Activated T-cell treated with anti-CD3 and anti-CD28 coated beads, Interleukin-2, amount 50 U/mL, for 24 hours (primary cell): ENCODE data around the gene CCDC82.

ENCODE experiments used
- DNase-seq: peaks from one replicate; pipeline ENCODE4 v3.0.0-alpha.2; 2020
- H3K27ac Mint-ChIP-seq: 2 replicates; pipeline ENCODE4 v1.8.0; 2020; ENCODE audit warnings: mild to moderate bottlenecking, mixed read lengths
- H3K27me3 Mint-ChIP-seq: 2 replicates; pipeline ENCODE4 v1.8.0; 2020; ENCODE audit warnings: mixed read lengths
- H3K36me3 Mint-ChIP-seq: 2 replicates; pipeline ENCODE4 v1.8.0; 2020; ENCODE audit warnings: low read depth, mixed read lengths
- H3K4me1 Mint-ChIP-seq: 2 replicates; pipeline ENCODE4 v1.8.0; 2020; ENCODE audit warnings: low read depth, mixed read lengths
- H3K4me3 Mint-ChIP-seq: 2 replicates; pipeline ENCODE4 v1.8.0; 2020; ENCODE audit warnings: mild to moderate bottlenecking, moderate library complexity, mixed read lengths
- H3K9me3 Mint-ChIP-seq: 2 replicates; pipeline ENCODE4 v1.8.0; 2020; ENCODE audit warnings: mixed read lengths

CCDC82 gene

DNA sequence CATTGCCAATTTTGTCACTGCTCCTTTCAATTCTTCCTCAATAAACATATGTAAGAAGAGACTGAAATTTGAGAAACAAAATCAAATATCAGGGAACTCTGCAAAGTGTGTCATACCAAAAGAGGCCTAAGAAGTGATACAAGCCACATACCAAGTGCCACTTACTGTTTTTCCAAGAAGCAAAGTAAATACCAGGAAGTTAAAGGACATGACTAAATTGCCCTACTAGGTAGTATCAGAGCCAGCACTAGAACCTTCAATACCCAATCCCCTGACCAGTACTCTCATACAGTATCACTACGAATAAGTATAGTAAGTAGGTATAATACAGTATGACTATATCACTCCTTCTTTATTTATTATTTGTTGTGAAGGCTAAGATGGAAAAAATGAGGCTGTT is 60.3 kb downstream of the CCDC82 start:
- H3K27ac Mint-ChIP-seq, result peak overlapping the region; percentile 89
- peaks cover 74% of the 10 kb centered on the region for H3K36me3 Mint-ChIP-seq
- DNase-seq, result no peak
- H3K4me3 Mint-ChIP-seq, result no peak overlapping the region
- H3K9me3 Mint-ChIP-seq, result no peaks in the 10 kb centered on the region
- H3K4me1 Mint-ChIP-seq, result peaks cover 88% of the 10 kb centered on the region
- no peaks in the 10 kb centered on the region for H3K27me3 Mint-ChIP-seq

DNA sequence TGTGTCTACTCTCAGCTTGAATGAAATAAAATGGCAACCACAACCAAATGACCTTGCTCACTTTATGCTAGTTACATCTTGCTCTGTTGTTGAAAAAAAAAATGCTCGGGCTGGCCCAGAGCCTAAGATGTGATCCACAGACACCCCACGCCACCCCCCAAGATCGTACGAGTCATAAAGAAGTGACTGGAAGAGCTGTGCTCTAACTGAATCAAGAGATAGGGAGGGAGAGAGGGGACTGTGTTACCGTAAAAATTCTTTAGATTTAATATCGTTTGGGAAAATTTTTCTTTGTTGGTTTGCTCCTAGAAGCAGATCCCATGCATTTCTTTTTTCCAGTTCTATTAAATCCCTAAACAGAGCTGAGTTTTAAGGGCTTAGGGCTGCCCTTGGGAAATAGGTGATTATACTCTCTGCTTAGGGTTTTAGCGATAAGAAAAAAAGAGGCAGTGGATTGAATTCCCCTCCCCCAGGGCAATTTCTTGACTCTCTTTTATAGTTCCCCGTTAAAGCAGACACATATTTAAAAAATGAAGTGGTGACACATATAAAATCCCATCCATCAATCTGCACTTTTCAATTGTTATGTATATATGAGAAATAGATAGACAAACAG is 61.2 kb downstream of the CCDC82 start:
- peak overlapping the region; percentile 89 for H3K27ac Mint-ChIP-seq

DNA sequence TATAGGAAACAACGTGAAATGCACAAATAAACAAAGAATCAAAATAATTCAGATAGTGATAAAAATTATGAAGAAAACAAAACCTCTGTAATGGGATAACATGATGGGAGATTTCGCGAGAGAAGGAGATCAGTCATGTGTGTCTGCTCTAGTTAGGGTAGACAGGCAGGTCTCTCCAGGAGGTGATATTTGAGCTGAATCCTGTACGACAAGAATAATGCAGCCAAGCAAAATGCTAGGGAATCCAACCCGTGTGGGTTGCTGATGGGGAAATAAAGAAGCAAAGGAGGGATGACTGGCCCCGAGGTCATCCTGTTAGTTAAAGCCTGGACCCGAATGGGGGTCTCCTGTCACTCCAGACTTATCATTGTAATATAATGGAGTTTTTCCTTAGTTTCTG is 62.8 kb downstream of the CCDC82 start:
- Mint-ChIP-seq H3K4me3 (no peak overlapping the region), H3K4me1 (peaks cover 88% of the 10 kb centered on the region), H3K27me3 (no peaks in the 10 kb centered on the region), H3K27ac (peak overlapping the region; percentile 59), H3K36me3 (peaks cover 79% of the 10 kb centered on the region), H3K9me3 (no peaks in the 10 kb centered on the region)
- DNase-seq, result no peak

More for the DNA sequence above, 61.2 kb downstream of the CCDC82 start:
- H3K27me3 Mint-ChIP-seq, result no peaks in the 10 kb centered on the region
- DNase-seq, result no peak
- no peak overlapping the region for H3K4me3 Mint-ChIP-seq
- H3K9me3 Mint-ChIP-seq, result no peaks in the 10 kb centered on the region
- H3K4me1 Mint-ChIP-seq, result peaks cover 89% of the 10 kb centered on the region
- peaks cover 76% of the 10 kb centered on the region for H3K36me3 Mint-ChIP-seq

DNA sequence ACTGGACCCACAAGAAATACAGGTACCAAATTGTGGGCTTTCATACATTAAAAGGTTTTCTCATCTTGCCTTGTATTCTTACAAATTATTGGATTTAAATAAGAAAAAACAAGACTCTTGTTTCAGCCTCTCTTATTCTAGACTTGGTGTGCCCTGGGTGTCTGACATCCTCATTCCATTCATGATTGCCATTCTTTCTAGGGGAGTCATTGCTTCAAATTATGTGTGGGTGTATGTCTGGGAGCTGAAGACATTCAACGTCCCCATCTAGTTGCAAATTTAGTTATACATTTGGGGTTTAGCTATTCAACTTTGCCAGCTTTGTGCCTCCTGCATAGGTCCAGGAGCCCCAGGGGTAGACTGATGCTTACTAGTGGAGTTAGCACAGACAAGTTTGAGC is 64.8 kb downstream of the CCDC82 start:
- Mint-ChIP-seq H3K9me3 (no peaks in the 10 kb centered on the region), H3K27ac (peak overlapping the region; percentile 55), H3K36me3 (peaks cover 86% of the 10 kb centered on the region), H3K27me3 (no peaks in the 10 kb centered on the region), H3K4me1 (peaks cover 90% of the 10 kb centered on the region), H3K4me3 (no peak overlapping the region)
- DNase-seq, result no peak

DNA sequence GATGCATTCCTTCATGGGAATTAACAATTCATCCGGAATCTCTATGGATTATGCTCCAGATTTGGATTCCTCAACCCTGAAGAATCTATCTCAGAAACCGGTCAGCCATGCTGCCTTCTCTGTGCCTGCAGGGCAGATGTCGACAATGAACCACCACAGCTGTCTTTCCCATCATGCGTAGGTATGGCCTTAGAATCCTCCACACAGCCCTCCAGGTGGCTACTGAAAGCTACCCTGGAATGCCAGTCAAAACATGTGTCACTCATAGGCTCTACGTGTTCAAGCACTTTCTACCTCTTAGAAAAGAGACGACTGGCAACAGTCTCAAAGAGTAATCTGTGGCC is 66.1 kb downstream of the CCDC82 start:
- peak overlapping the region; percentile 13 for H3K27ac Mint-ChIP-seq
- peaks cover 90% of the 10 kb centered on the region for H3K4me1 Mint-ChIP-seq
- H3K9me3 Mint-ChIP-seq, result no peaks in the 10 kb centered on the region
- H3K27me3 Mint-ChIP-seq, result no peaks in the 10 kb centered on the region
- no peak for DNase-seq
- peaks cover 83% of the 10 kb centered on the region for H3K36me3 Mint-ChIP-seq
- no peak overlapping the region for H3K4me3 Mint-ChIP-seq

DNA sequence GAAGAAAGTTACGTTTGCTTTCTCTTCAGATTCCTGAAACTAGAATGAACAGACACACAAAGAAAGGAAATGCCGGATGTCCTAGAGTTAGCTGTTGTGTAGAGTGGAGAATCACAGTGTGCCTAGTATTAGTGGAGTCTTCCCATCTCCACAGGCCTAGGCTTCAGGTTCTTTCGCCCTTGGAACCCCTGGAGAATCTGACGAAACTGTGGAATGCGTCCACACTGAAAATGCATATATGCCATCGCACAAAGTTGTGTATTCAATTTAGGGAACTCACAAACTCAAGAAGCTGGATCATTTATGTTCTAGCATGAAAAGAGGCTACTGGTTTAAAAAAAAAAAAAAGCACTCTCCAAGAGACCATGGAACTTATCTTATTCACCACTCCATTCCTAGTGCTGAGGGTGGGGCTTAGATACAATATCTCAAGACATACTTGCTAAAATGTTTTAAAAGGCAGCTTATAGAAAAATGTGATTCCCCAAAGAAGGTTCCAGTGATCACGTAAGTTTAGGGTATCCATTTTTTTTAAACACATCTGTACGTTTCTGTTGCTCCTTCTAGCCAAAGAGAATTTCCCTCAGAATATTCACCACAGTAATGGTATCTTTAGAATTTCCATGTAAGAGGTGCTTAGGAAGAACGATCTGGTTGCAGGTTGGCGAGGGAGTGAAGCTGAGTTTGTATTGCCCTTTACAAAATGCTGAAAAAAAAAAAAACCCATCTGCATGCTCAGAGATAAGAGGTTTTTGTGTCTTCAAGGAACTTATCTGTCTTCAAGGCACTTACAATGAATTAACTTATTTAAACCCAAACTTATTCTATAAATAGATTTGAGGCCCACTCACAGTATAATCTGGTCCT is 66.7 kb downstream of the CCDC82 start:
- Mint-ChIP-seq H3K9me3 (no peaks in the 10 kb centered on the region), H3K4me3 (no peak overlapping the region), H3K27me3 (no peaks in the 10 kb centered on the region), H3K27ac (peak overlapping the region; percentile 13), H3K36me3 (peaks cover 80% of the 10 kb centered on the region), H3K4me1 (peaks cover 91% of the 10 kb centered on the region)
- DNase-seq, result no peak

DNA sequence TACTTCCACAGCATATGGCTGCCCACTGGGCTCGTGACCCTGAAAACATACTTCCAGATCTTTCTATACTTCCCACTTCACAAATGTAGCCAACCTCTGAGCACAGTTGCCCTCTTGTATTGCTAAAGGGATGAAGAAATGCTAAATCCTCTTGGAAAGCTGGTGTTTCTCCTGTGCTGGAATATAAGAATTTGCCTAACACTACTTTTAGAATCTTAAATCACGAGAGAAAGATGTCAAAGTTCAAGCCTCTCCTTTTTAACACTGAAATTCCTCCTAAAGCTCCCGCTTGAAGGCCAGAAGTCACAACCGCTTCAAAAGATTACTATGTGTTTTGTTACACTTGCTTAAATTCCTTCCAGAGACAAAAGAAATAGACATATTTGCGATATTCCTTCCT is 68.6 kb downstream of the CCDC82 start:
- DNase-seq, result no peak
- Mint-ChIP-seq H3K4me1 (peaks cover 98% of the 10 kb centered on the region), H3K4me3 (no peak overlapping the region), H3K27me3 (no peaks in the 10 kb centered on the region), H3K36me3 (peaks cover 90% of the 10 kb centered on the region), H3K27ac (no peak overlapping the region), H3K9me3 (no peaks in the 10 kb centered on the region)

DNA sequence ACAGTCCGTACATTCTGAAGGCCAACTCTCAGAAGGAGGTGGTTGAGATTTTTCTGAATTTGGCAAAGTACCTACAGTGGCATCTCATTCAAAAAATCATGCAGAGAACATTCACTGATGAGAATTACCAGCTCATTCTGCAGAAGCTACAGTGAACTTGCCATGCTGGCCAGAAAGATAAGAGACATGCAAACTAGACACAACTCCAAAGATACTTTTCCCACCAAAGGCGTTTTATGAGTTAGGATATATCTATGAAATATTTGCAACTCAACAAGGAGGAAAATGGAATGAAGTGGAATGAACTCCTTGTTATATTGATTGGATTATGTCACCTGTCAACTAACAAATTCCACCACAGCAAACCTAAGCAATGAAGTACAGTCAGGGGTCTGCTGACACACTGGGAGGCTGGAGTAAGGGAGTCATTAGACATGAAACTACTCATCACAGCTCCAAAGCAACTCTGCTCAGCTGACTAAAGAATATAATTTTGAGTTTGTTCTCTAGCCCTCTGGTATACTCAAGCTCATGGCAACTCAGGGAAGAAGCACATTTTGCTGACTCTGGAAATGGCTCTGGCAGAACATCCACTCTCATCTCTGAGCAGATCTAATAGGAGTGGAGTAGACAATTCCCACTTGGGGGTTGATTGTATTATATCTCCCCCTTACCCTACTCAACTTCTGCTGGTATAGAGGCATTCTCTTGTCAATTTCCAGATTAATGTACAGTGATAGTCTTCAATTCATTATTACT is 69.6 kb downstream of the CCDC82 start:
- Mint-ChIP-seq H3K4me3 (no peak overlapping the region), H3K27ac (peak overlapping the region; percentile 9), H3K9me3 (no peaks in the 10 kb centered on the region), H3K27me3 (no peaks in the 10 kb centered on the region), H3K4me1 (peaks cover 97% of the 10 kb centered on the region), H3K36me3 (peaks cover 88% of the 10 kb centered on the region)
- DNase-seq, result no peak

DNA sequence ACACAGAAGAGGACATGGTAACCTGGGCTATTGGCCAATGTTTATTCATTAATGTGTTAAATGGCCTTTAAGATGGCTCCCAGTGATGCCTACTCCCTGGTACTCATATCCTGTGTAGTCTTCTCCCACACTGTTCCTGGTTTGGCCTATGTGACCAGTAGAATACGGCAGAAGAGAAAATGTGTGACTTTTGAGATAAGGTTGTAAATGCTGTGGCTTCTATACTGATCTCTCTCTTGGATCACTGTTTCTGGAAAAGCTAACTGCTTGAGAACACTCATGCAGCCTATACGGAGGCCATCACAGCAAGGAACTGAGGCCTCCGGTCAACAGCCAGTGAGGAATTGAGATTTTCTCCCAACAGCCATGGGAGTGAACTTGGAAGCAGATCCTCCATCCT is 70.9 kb downstream of the CCDC82 start:
- H3K4me3 Mint-ChIP-seq, result no peak overlapping the region
- DNase-seq, result no peak
- peak overlapping the region; percentile 19 for H3K27ac Mint-ChIP-seq
- peaks cover 86% of the 10 kb centered on the region for H3K36me3 Mint-ChIP-seq
- no peaks in the 10 kb centered on the region for H3K27me3 Mint-ChIP-seq
- no peaks in the 10 kb centered on the region for H3K9me3 Mint-ChIP-seq
- H3K4me1 Mint-ChIP-seq, result peaks cover 97% of the 10 kb centered on the region

DNA sequence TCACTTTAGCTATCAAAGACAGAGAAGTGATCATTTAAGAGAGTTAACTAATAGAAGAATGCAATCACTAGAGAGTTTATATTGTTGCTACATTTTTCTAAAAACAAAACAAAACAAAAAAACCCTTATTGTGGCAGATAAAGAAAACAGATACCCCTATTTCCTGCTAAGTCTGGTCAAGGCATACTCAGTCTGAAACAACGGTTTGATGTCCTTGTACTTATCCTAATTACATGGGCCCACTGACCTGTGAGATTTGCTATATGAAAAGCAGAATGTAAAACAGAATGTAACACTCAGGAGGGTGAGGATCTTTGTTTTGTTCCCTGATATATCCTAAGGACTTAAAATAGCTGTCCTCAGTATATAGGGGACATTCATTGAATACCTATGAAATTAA is 71.3 kb downstream of the CCDC82 start:
- H3K27ac Mint-ChIP-seq, result peak overlapping the region; percentile 79
- H3K27me3 Mint-ChIP-seq, result no peaks in the 10 kb centered on the region
- peaks cover 85% of the 10 kb centered on the region for H3K36me3 Mint-ChIP-seq
- no peak for DNase-seq
- H3K4me1 Mint-ChIP-seq, result peaks cover 96% of the 10 kb centered on the region
- H3K4me3 Mint-ChIP-seq, result no peak overlapping the region
- H3K9me3 Mint-ChIP-seq, result no peaks in the 10 kb centered on the region

DNA sequence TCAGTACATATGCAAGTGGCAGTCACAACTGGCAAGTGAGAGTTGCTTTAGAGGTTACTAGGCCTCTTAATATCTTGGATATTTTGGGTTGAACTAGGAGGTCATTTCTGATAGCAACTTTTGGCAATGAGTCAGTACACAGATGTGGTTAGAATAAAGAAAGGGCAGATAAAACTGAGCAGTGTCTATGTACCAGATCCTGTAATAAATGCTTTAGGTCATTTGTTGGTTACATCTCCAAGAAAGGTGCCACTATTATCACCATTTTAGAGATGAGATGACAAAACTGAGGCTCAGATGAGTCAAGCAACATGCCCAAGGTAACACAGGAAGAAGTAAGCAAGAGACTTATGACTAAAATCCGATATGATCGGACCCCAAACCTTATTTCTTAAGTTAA is 71.7 kb downstream of the CCDC82 start:
- H3K27ac Mint-ChIP-seq, result peak overlapping the region; percentile 79
- peaks cover 85% of the 10 kb centered on the region for H3K36me3 Mint-ChIP-seq
- peaks cover 97% of the 10 kb centered on the region for H3K4me1 Mint-ChIP-seq
- no peaks in the 10 kb centered on the region for H3K27me3 Mint-ChIP-seq
- H3K9me3 Mint-ChIP-seq, result no peaks in the 10 kb centered on the region
- no peak overlapping the region for H3K4me3 Mint-ChIP-seq
- DNase-seq, result no peak

DNA sequence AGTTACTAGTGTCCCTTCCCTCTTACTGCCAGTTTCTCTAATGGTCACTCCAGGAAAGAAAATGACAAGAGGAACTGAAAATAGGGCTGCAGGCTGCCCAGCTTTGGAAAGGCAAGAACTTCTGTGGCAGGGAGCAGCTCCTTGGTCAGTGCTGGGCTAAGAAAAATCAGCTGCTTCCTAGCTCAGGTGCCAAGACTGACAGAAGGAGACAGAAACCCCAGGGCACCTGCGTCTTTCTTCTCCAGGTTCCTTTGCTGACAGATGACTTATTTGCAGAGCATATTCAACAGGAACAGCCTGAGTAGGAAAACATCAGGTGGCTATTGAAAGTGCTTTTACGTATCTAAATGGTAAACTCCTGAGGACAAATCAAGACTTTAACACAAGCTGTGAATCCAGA is 72.1 kb downstream of the CCDC82 start:
- H3K9me3 Mint-ChIP-seq, result no peaks in the 10 kb centered on the region
- peaks cover 96% of the 10 kb centered on the region for H3K4me1 Mint-ChIP-seq
- H3K27ac Mint-ChIP-seq, result peak overlapping the region; percentile 79
- DNase-seq, result no peak
- H3K4me3 Mint-ChIP-seq, result no peak overlapping the region
- peaks cover 84% of the 10 kb centered on the region for H3K36me3 Mint-ChIP-seq
- no peaks in the 10 kb centered on the region for H3K27me3 Mint-ChIP-seq

DNA sequence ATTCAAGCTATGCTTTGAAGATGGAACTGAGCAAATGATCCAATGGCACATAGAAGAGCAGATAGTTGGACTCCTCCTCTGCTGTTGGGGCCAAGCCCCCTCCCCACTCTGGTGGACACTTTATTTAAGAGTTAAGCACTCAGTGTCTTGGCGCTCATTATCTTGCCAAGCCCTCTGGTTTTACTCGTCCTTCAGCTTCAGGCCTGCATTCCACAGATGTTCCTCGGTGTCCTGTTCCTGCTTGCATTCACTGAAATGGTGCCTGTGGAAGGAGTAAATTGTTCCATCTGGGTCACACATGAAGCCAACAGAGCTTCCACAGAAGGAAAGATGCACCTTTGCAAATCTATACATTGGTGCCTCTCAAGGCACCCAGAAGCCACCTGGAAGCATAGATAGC is 72.8 kb downstream of the CCDC82 start:
- H3K27me3 Mint-ChIP-seq, result no peaks in the 10 kb centered on the region
- H3K4me1 Mint-ChIP-seq, result peaks cover 95% of the 10 kb centered on the region
- no peak overlapping the region for H3K4me3 Mint-ChIP-seq
- no peak for DNase-seq
- H3K9me3 Mint-ChIP-seq, result no peaks in the 10 kb centered on the region
- peaks cover 83% of the 10 kb centered on the region for H3K36me3 Mint-ChIP-seq
- peak overlapping the region; percentile 79 for H3K27ac Mint-ChIP-seq

DNA sequence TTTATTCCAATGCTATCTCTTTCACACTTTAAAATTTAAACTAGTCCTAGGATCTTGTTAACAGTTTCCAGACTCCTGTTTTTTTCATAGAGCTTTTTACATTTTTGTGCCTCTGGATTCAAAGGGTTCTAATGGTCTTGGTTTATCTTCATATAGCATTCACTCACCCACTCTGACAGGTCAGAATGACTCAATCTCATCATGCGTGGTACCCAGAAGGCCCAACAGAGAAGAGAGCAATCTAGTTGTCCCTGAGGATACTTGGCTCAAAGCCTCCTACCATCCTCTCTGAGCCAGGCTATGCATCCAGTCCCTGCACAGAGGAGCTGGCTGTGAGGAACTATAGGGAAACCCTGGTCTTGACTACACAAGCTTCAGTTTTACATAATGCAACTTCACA is 74.2 kb downstream of the CCDC82 start:
- no peaks in the 10 kb centered on the region for H3K9me3 Mint-ChIP-seq
- H3K36me3 Mint-ChIP-seq, result peaks cover 83% of the 10 kb centered on the region
- H3K4me3 Mint-ChIP-seq, result no peak overlapping the region
- H3K27me3 Mint-ChIP-seq, result no peaks in the 10 kb centered on the region
- H3K27ac Mint-ChIP-seq, result peak overlapping the region; percentile 62
- DNase-seq, result no peak
- H3K4me1 Mint-ChIP-seq, result peaks cover 94% of the 10 kb centered on the region
